Lung (tissue), 12 donors: ENCODE measurements around the gene POLQ. TPM values are rescaled to one million over a fixed set of nuclear protein-coding genes. Genes with fewer than 3 reads are reported as not detected.
"Not testable (repeated sequence)": the region's sequence is repeated elsewhere in the genome, so short reads cannot be mapped to it uniquely, and the experiment has no call there.

Experiments used
- ATAC-seq: fragments of 200-7000 bp; cut with Tn5 transposase; one replicate; pipeline ENCODE4 v1.9.1; 2020; ENCODE audit warnings: moderate number of reproducible peaks; ENCODE audit not compliant: insufficient read depth, low FRiP score
- DNase-seq, 3 donors: peaks; one replicate each; pipeline ENCODE4 v3.0.0-alpha.2; 2013 to 2017
- H3K27ac ChIP-seq, 2 donors: one replicate each; pipeline ENCODE4 v1.5.1; 2013; ENCODE audit warnings: mild to moderate bottlenecking in 2 of 2, moderate library complexity in 2 of 2, control low read depth in 1 of 2, inconsistent platforms in 1 of 2, low read depth in 1 of 2, low read length in 1 of 2
- H3K27me3 ChIP-seq, 3 donors: one replicate each; pipeline ENCODE4 v1.5.1; 2013; ENCODE audit warnings: low read length in 2 of 3; ENCODE audit not compliant: control insufficient read depth in 3 of 3, insufficient read depth in 3 of 3
- H3K36me3 ChIP-seq, 4 donors: one replicate each; pipeline ENCODE4 v1.5.1; 2013; ENCODE audit warnings: low read length in 4 of 4, mild to moderate bottlenecking in 1 of 4, moderate library complexity in 1 of 4; ENCODE audit not compliant: control insufficient read depth in 4 of 4, insufficient read depth in 4 of 4
- H3K4me1 ChIP-seq, 5 donors: one replicate each; pipeline ENCODE4 v1.5.1; 2013; ENCODE audit warnings: low read length in 5 of 5, mild to moderate bottlenecking in 2 of 5, moderate library complexity in 1 of 5; ENCODE audit not compliant: control insufficient read depth in 5 of 5, insufficient read depth in 5 of 5
- H3K4me3 ChIP-seq: one replicate; pipeline ENCODE4 v1.5.1; 2013; ENCODE audit warnings: mild to moderate bottlenecking, control low read depth, moderate library complexity
- H3K9ac ChIP-seq, 2 donors: one replicate each; pipeline ENCODE4 v1.5.1; 2013; ENCODE audit warnings: low read length in 2 of 2, control low read depth in 1 of 2; ENCODE audit not compliant: insufficient read depth in 1 of 2
- H3K9me3 ChIP-seq, 4 donors: one replicate each; pipeline ENCODE4 v1.5.1; 2013; ENCODE audit warnings: low read length in 3 of 4, mild to moderate bottlenecking in 1 of 4, moderate library complexity in 1 of 4; ENCODE audit not compliant: control insufficient read depth in 4 of 4, insufficient read depth in 3 of 4
- CTCF ChIP-seq: IDR thresholded peaks from 2 replicates; pipeline ENCODE4 v1.5.1; 2012; ENCODE audit warnings: mild to moderate bottlenecking; ENCODE audit errors: control extremely low read depth, extremely low read depth
- WGBS, 2 donors: extraction: QIAGEN DNeasy Blood & Tissue Kit; methylation state at CpG; one replicate each; pipeline ENCODE4 v1.1.7; 2013; 5-methylcytosine and 5-hydroxymethylcytosine counted together
- polyA plus RNA-seq, 2 donors: library from polyadenylated mRNA; stranded (reverse); fragments of 200-250 nt; gene quantifications; one replicate each; pipeline ENCODE4 v1.2.1, GENCODE V29; 2013
- total RNA-seq, 2 donors: library from RNA; depleted of rRNA in 1 of 2; stranded (reverse); fragments of >200 nt in 1 of 2; gene quantifications; one replicate each; pipeline ENCODE4 v1.2.1, GENCODE V29; 2014 to 2021
- donor health status: control.
- donor health status: control.
- donor health status: Bipolar disorder and iron deficiency.
- donor health status: healthy.
- donor health status: DM: yes; HTN: yes; CAD: no.

The POLQ gene
- total and polyA plus RNA-seq, 4 donors, result 0.16 to 2.1 (median 0.51) TPM

- H3K9me3 ChIP-seq, result no peaks in the 10 kb centered on the region
- no peak overlapping the region for H3K27ac ChIP-seq
- no peaks in the 10 kb centered on the region for H3K36me3 ChIP-seq
- H3K4me3 ChIP-seq, result no peak overlapping the region
- no peak overlapping the region for H3K9ac ChIP-seq
- no peaks in the 10 kb centered on the region for H3K4me1 ChIP-seq
- no peak for DNase-seq
- no peak for ATAC-seq
- H3K27me3 ChIP-seq, result no peaks in the 10 kb centered on the region
- TF ChIP-seq CTCF, result no peak
Measured at GRCh38 chr3:121463745-121464144, 82.0 kb downstream of the POLQ start.

- TF ChIP-seq CTCF, result no peak
- WGBS, 2 donors, result 85 to 94% methylated on average over 3 of the region's 3 CpGs
- ATAC-seq (no peak), DNase-seq (no peak)
- Histone ChIP-seq H3K9ac (no peak overlapping the region), H3K27ac (no peak overlapping the region), H3K36me3 (no peaks in the 10 kb centered on the region), H3K4me3 (no peak overlapping the region), H3K27me3 (no peaks in the 10 kb centered on the region), H3K9me3 (no peaks in the 10 kb centered on the region), H3K4me1 (no peaks in the 10 kb centered on the region)
Measured at GRCh38 chr3:121462565-121462964, 83.2 kb downstream of the POLQ start.

GRCh38 chr3:121451752-121452151 lies 94.0 kb downstream of the POLQ start:
- 87 to 89% methylated on average over 12 of the region's 12 CpGs for WGBS, 2 donors
- DNase-seq, ATAC-seq: not testable (repeated sequence)

GRCh38 chr3:121443456-121443855 lies 102.3 kb downstream of the POLQ start:
- no peak overlapping the region for H3K4me3 ChIP-seq
- WGBS, 2 donors, result 68 to 84% methylated on average over 1 of the region's 1 CpG
- no peaks in the 10 kb centered on the region for H3K4me1 ChIP-seq
- DNase-seq (no peak), ATAC-seq (no peak)
- H3K27ac ChIP-seq, result no peak overlapping the region
- H3K36me3 ChIP-seq, result no peaks in the 10 kb centered on the region
- no peak for TF ChIP-seq CTCF
- H3K9ac ChIP-seq, result no peak overlapping the region
- no peaks in the 10 kb centered on the region for H3K27me3 ChIP-seq
- peaks cover 0 to 3% (median 0%) of the 10 kb centered on the region in 4 donors for H3K9me3 ChIP-seq

More at GRCh38 chr3:121451752-121452151, 94.0 kb downstream of the POLQ start:
- H3K9ac ChIP-seq, H3K36me3 ChIP-seq, H3K4me3 ChIP-seq, H3K27me3 ChIP-seq, H3K27ac ChIP-seq, H3K4me1 ChIP-seq, H3K9me3 ChIP-seq: not testable (repeated sequence)
